H9 (cell line): ENCODE results near the gene CD68. TPM values are rescaled to one million over a fixed set of nuclear protein-coding genes. Genes with fewer than 3 reads are reported as not detected.

Source experiments
- DNase-seq: peaks from one replicate; pipeline ENCODE4 v3.0.0-alpha.2; 2017
- H2AFZ ChIP-seq: one replicate; pipeline ENCODE4 v1.6.1; 2013; ENCODE audit warnings: mild to moderate bottlenecking, low read length, control low read depth, moderate library complexity
- H2AK5ac ChIP-seq: 2 replicates; pipeline ENCODE4 v1.6.1; 2013; ENCODE audit warnings: low read length, control low read depth, mixed read lengths; ENCODE audit not compliant: insufficient read length
- H2BK120ac ChIP-seq: one replicate; pipeline ENCODE4 v1.6.1; 2013; ENCODE audit warnings: low read depth, mild to moderate bottlenecking, low read length, control low read depth, inconsistent platforms; ENCODE audit not compliant: poor library complexity, severe bottlenecking
- H2BK12ac ChIP-seq: 2 replicates; pipeline ENCODE4 v1.6.1; 2013; ENCODE audit warnings: low read length, control low read depth, mixed read lengths, low read depth; ENCODE audit not compliant: insufficient read length
- H2BK15ac ChIP-seq: 2 replicates; pipeline ENCODE4 v1.6.1; 2013; ENCODE audit warnings: low read depth, low read length, control low read depth
- H2BK20ac ChIP-seq: one replicate; pipeline ENCODE4 v1.6.1; 2013; ENCODE audit warnings: low read depth, mild to moderate bottlenecking, low read length, control low read depth, inconsistent platforms; ENCODE audit not compliant: poor library complexity, severe bottlenecking
- H2BK5ac ChIP-seq: 2 replicates; pipeline ENCODE4 v1.6.1; 2013; ENCODE audit warnings: low read length, control low read depth, mixed read lengths; ENCODE audit not compliant: insufficient read length
- H3K14ac ChIP-seq: 2 replicates; pipeline ENCODE4 v1.6.1; 2013; ENCODE audit warnings: low read length, control low read depth; ENCODE audit not compliant: insufficient read depth
- H3K18ac ChIP-seq: 2 replicates; pipeline ENCODE4 v1.6.1; 2013; ENCODE audit warnings: low read depth, mild to moderate bottlenecking, mixed read lengths, low read length, control low read depth; ENCODE audit not compliant: insufficient read length
- H3K23ac ChIP-seq: 2 replicates; pipeline ENCODE4 v1.6.1; 2013; ENCODE audit warnings: low read length, control low read depth, mixed read lengths, low read depth; ENCODE audit not compliant: insufficient read length
- H3K23me2 ChIP-seq: 2 replicates; pipeline ENCODE4 v1.6.1; 2013; ENCODE audit warnings: low read depth, mild to moderate bottlenecking, mixed read lengths, low read length, control low read depth; ENCODE audit not compliant: insufficient read length, poor library complexity, severe bottlenecking
- H3K27ac ChIP-seq: 2 replicates; pipeline ENCODE4 v1.5.1; 2013; ENCODE audit warnings: low read length, control low read depth, mixed read lengths, low read depth; ENCODE audit not compliant: insufficient read length
- H3K27me3 ChIP-seq: 2 replicates; pipeline ENCODE4 v1.6.1; 2013; ENCODE audit warnings: low read length, control low read depth, inconsistent platforms; ENCODE audit not compliant: insufficient read depth
- H3K4ac ChIP-seq: 2 replicates; pipeline ENCODE4 v1.6.1; 2013; ENCODE audit warnings: low read depth, mild to moderate bottlenecking, control low read depth, inconsistent platforms, low read length, moderate library complexity
- H3K4me1 ChIP-seq: 2 replicates; pipeline ENCODE4 v1.6.1; 2013; ENCODE audit warnings: low read length, control low read depth, inconsistent platforms; ENCODE audit not compliant: insufficient read depth
- H3K4me2 ChIP-seq: 2 replicates; pipeline ENCODE4 v1.6.1; 2013; ENCODE audit warnings: low read length, control low read depth, mixed read lengths; ENCODE audit not compliant: insufficient read length, insufficient read depth
- H3K56ac ChIP-seq: 2 replicates; pipeline ENCODE4 v1.6.1; 2013; ENCODE audit warnings: low read depth, mild to moderate bottlenecking, mixed read lengths, low read length, control low read depth; ENCODE audit not compliant: insufficient read length
- H3K79me1 ChIP-seq: 2 replicates; pipeline ENCODE4 v1.6.1; 2013; ENCODE audit warnings: low read depth, mild to moderate bottlenecking, moderate library complexity, low read length, control low read depth, inconsistent platforms; ENCODE audit not compliant: insufficient read depth, poor library complexity, severe bottlenecking
- H3K79me2 ChIP-seq: 2 replicates; pipeline ENCODE4 v1.6.1; 2013; ENCODE audit warnings: low read length, control low read depth, inconsistent platforms; ENCODE audit not compliant: insufficient read depth
- H3K9ac ChIP-seq: 2 replicates; pipeline ENCODE4 v1.6.1; 2013; ENCODE audit warnings: low read length, control low read depth, mixed read lengths; ENCODE audit not compliant: insufficient read length; ENCODE audit errors: extremely low read depth
- H3K9me3 ChIP-seq: one replicate; pipeline ENCODE4 v1.6.1; 2013; ENCODE audit warnings: low read depth, low read length, inconsistent platforms; ENCODE audit not compliant: control insufficient read depth
- H3T11ph ChIP-seq: one replicate; pipeline ENCODE4 v1.6.1; 2013; ENCODE audit warnings: mild to moderate bottlenecking, low read length, control low read depth, inconsistent platforms
- H4K20me1 ChIP-seq: one replicate; pipeline ENCODE4 v1.6.1; 2013; ENCODE audit not compliant: control insufficient read depth, insufficient read length, insufficient read depth
- H4K5ac ChIP-seq: 2 replicates; pipeline ENCODE4 v1.6.1; 2013; ENCODE audit warnings: low read depth, mild to moderate bottlenecking, mixed read lengths, low read length, control low read depth; ENCODE audit not compliant: insufficient read length
- H4K8ac ChIP-seq: replicated peaks from 2 replicates; pipeline ENCODE4 v1.6.1; 2013; ENCODE audit warnings: low read length, control low read depth, mixed read lengths, low read depth; ENCODE audit not compliant: insufficient read length
- H4K91ac ChIP-seq: 2 replicates; pipeline ENCODE4 v1.6.1; 2013; ENCODE audit warnings: low read depth, mild to moderate bottlenecking, moderate library complexity, mixed read lengths, low read length, control low read depth; ENCODE audit not compliant: insufficient read length
- H3K27ac Mint-ChIP-seq, 3 experiments: 2 replicates in 2 of 3; 3 replicates in 1 of 3; pipeline ENCODE4 v1.8.0; 2020 to 2021; ENCODE audit warnings: mixed read lengths in 3 of 3, mild to moderate bottlenecking in 1 of 3, moderate library complexity in 1 of 3
- H3K27me3 Mint-ChIP-seq: 2 replicates; pipeline ENCODE4 v1.8.0; 2021; ENCODE audit warnings: low read depth, mild to moderate bottlenecking, moderate library complexity, mixed read lengths
- H3K36me3 Mint-ChIP-seq, 3 experiments: 2 replicates in 2 of 3; 3 replicates in 1 of 3; pipeline ENCODE4 v1.8.0; 2020 to 2021; ENCODE audit warnings: low read depth in 3 of 3, mixed read lengths in 3 of 3; ENCODE audit not compliant: insufficient read depth in 1 of 3
- H3K4me1 Mint-ChIP-seq, 2 experiments: 2 replicates each; pipeline ENCODE4 v1.8.0; 2020; ENCODE audit warnings: mixed read lengths in 2 of 2
- H3K4me3 Mint-ChIP-seq, 2 experiments: 2 replicates in 1 of 2; 3 replicates in 1 of 2; pipeline ENCODE4 v1.8.0; 2020 to 2021; ENCODE audit warnings: mild to moderate bottlenecking in 2 of 2, mixed read lengths in 2 of 2, moderate library complexity in 1 of 2
- H3K9me3 Mint-ChIP-seq, 2 experiments: 2 replicates in 1 of 2; 3 replicates in 1 of 2; pipeline ENCODE4 v1.8.0; 2020; ENCODE audit warnings: mild to moderate bottlenecking in 2 of 2, mixed read lengths in 2 of 2, moderate library complexity in 1 of 2
- WGBS: extraction: QIAGEN DNeasy Blood & Tissue Kit; methylation state at CpG from one replicate; pipeline ENCODE4 v1.1.7; 2013; ENCODE audit warnings: missing lambda C conversion rate, low lambda C conversion rate, mixed read lengths; ENCODE audit not compliant: insufficient read length; ENCODE audit errors: extremely low coverage; 5-methylcytosine and 5-hydroxymethylcytosine counted together
- total RNA-seq: library from RNA; stranded (reverse); gene quantifications from 2 replicates; pipeline ENCODE4 v1.2.1, GENCODE V29; 2021
- TF ChIP-seq, protein P1 (sequence below): fragments of 200-600 bp; sonication (generic); conservative IDR thresholded peaks from 3 replicates; pipeline ENCODE4 v1.8.0; 2021; ENCODE audit warnings: antibody characterized with exemption, mild to moderate bottlenecking

CD68 gene
- total RNA-seq, 1 experiment from 2014 or later, result 0.42 TPM

- no peaks in the 10 kb centered on the region; the same call in 1 of the 2 replicates for H3K79me2 ChIP-seq
Observed at GRCh38 chr17:7582396-7583252, 3.2 kb downstream of the CD68 start.

More at GRCh38 chr17:7582396-7583252, 3.2 kb downstream of the CD68 start:
- peaks cover 37 to 54% of the 10 kb centered on the region in 2 experiments for H3K4me1 Mint-ChIP-seq
- Histone ChIP-seq H3K4me2 (peak overlapping the region; percentile 79), H2BK120ac (no peak overlapping the region), H3K14ac (peak overlapping the region; percentile 97), H2BK15ac (no peak overlapping the region), H4K20me1 (no peaks in the 10 kb centered on the region), H2BK20ac (no peak overlapping the region), H4K5ac (peak overlapping the region; percentile 99), H3K23ac (no peak overlapping the region), H2AFZ (no peak overlapping the region), H3K27ac (peak overlapping the region; percentile 96), H2BK12ac (peak overlapping the region; percentile 58), H3K9ac (peak overlapping the region; percentile 89), H3K18ac (peak overlapping the region; percentile 88), H3K27me3 (no peaks in the 10 kb centered on the region), H3K79me1 (no peaks in the 10 kb centered on the region), H3K4me1 (no peaks in the 10 kb centered on the region), H4K8ac (peak overlapping the region; percentile 98), H2BK5ac (no peak overlapping the region), H3K4ac (peak overlapping the region; percentile 70), H4K91ac (peak overlapping the region; percentile 96), H3K23me2 (peaks cover 3% of the 10 kb centered on the region), H2AK5ac (no peak overlapping the region), H3K56ac (no peak overlapping the region), H3T11ph (no peak overlapping the region), H3K9me3 (no peaks in the 10 kb centered on the region)
- peak overlapping the region; percentile 98 for H3K4me3 Mint-ChIP-seq
- peak overlapping the region; percentile 100; a peak in 5 of 7 replicates for H3K27ac Mint-ChIP-seq
- no CpG with 5 or more reads among the region's 36 CpGs for WGBS
- DNase-seq, result peak; percentile 46
- TF ChIP-seq, protein P1, sequence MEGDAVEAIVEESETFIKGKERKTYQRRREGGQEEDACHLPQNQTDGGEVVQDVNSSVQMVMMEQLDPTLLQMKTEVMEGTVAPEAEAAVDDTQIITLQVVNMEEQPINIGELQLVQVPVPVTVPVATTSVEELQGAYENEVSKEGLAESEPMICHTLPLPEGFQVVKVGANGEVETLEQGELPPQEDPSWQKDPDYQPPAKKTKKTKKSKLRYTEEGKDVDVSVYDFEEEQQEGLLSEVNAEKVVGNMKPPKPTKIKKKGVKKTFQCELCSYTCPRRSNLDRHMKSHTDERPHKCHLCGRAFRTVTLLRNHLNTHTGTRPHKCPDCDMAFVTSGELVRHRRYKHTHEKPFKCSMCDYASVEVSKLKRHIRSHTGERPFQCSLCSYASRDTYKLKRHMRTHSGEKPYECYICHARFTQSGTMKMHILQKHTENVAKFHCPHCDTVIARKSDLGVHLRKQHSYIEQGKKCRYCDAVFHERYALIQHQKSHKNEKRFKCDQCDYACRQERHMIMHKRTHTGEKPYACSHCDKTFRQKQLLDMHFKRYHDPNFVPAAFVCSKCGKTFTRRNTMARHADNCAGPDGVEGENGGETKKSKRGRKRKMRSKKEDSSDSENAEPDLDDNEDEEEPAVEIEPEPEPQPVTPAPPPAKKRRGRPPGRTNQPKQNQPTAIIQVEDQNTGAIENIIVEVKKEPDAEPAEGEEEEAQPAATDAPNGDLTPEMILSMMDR, result no peak; the same call in 2 of the 3 replicates
- no peaks in the 10 kb centered on the region; the same call in none of the 2 replicates for H3K27me3 Mint-ChIP-seq
- H3K9me3 Mint-ChIP-seq, result peaks cover 0 to 3% of the 10 kb centered on the region in 2 experiments; a peak in 1 of 5 replicates
- peaks cover 18 to 48% (median 39%) of the 10 kb centered on the region in 3 experiments for H3K36me3 Mint-ChIP-seq
